C1 segment of cervical spinal cord (tissue), 14 donors: ENCODE results near the gene APOL6.
A peak's percentile ranks its signal among the peaks of the same experiment; 100 is the strongest.
"Not testable (repeated sequence)": the region's sequence is repeated elsewhere in the genome, so short reads cannot be mapped to it uniquely, and the experiment has no call there.

Source experiments
- DNase-seq, 14 donors: peaks; one replicate each; lab custom pipeline; 2025; lab: John Stamatoyannopoulos, UW

The APOL6 gene

GRCh38 chr22:35617137-35617755 lies 31.0 kb upstream of the APOL6 start, which contains the start of gene MB:
Gene MB (minus strand): TSS chr22:35617329. CDS start chr22:35617257, 72 bp downstream.
- no peak for DNase-seq

GRCh38 chr22:35618427-35619223 lies 29.6 kb upstream of the APOL6 start:
- no peak for DNase-seq

GRCh38 chr22:35619336-35620094 lies 28.7 kb upstream of the APOL6 start:
- no peak for DNase-seq

- DNase-seq = no peak
These were observed 27.5 kb upstream of the APOL6 start for GRCh38 chr22:35620624-35621251.

- DNase-seq = no peak
These were observed 26.8 kb upstream of the APOL6 start for GRCh38 chr22:35621451-35621850.

- DNase-seq = peak in 5 of 14 donors; percentile 9 to 51 (median 15)
These were observed 25.9 kb upstream of the APOL6 start for GRCh38 chr22:35622191-35622913.

GRCh38 chr22:35623885-35624284 lies 24.4 kb upstream of the APOL6 start:
- DNase-seq = not testable (repeated sequence)

GRCh38 chr22:35624547-35624946 lies 23.7 kb upstream of the APOL6 start:
- DNase-seq = no peak

GRCh38 chr22:35625763-35626432 lies 22.3 kb upstream of the APOL6 start:
- no peak for DNase-seq

GRCh38 chr22:35627267-35628041 lies 20.8 kb upstream of the APOL6 start:
- DNase-seq = peak in 9 of 14 donors; percentile 6 to 47 (median 29)

GRCh38 chr22:35628732-35629131 lies 19.5 kb upstream of the APOL6 start:
- DNase-seq = no peak

GRCh38 chr22:35629406-35630216 lies 18.6 kb upstream of the APOL6 start:
- DNase-seq = peak in 1 of 14 donors; percentile 30

- DNase-seq = no peak
These were observed 17.9 kb upstream of the APOL6 start for GRCh38 chr22:35630387-35630793.

- DNase-seq = no peak
These were observed 17.4 kb upstream of the APOL6 start for GRCh38 chr22:35630891-35631290.

- DNase-seq = no peak
These were observed 16.6 kb upstream of the APOL6 start for GRCh38 chr22:35631597-35631996.

- no peak for DNase-seq
These were observed 15.3 kb upstream of the APOL6 start for GRCh38 chr22:35632935-35633334.

- no peak for DNase-seq
These were observed 14.7 kb upstream of the APOL6 start for GRCh38 chr22:35633520-35633919.

- DNase-seq = no peak
These were observed 14.2 kb upstream of the APOL6 start for GRCh38 chr22:35634015-35634414.
